T-helper 1 cell (primary cell): ENCODE results near the gene TAT.

ENCODE experiments used
- DNase-seq, 5 donors: peaks; one replicate each; pipeline ENCODE4 v3.0.0-alpha.2; 2012 to 2020

TAT gene

DNA sequence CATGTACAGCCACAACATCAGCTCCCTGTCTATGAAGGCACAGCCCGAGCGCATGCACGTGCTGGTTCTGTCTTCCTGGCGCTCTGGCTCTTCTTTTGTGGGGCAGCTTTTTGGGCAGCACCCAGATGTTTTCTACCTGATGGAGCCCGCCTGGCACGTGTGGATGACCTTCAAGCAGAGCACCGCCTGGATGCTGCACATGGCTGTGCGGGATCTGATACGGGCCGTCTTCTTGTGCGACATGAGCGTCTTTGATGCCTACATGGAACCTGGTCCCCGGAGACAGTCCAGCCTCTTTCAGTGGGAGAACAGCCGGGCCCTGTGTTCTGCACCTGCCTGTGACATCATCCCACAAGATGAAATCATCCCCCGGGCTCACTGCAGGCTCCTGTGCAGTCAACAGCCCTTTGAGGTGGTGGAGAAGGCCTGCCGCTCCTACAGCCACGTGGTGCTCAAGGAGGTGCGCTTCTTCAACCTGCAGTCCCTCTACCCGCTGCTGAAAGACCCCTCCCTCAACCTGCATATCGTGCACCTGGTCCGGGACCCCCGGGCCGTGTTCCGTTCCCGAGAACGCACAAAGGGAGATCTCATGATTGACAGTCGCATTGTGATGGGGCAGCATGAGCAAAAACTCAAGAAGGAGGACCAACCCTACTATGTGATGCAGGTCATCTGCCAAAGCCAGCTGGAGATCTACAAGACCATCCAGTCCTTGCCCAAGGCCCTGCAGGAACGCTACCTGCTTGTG is 40.0 kb downstream of the TAT start:
- no peak for DNase-seq

DNA sequence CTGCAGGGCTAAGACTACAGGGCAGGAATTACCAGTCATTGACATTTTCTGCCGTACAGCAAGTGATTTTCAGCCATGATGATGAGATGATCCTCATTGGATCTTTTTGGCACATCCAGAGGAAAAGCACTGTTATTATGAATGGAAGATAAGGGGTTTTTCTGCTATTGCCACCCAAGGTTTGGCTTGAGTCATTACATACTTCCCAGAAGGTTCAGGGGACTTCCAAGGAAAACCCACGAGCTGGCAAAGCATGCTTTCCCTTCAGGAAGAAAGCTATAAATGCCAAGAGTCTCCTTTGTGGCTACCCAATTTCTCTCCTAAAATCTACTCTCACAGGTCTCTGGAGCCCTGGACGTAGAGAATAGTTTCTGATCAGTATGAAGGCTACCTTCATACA is 44.5 kb downstream of the TAT start:
- no peak for DNase-seq

DNA sequence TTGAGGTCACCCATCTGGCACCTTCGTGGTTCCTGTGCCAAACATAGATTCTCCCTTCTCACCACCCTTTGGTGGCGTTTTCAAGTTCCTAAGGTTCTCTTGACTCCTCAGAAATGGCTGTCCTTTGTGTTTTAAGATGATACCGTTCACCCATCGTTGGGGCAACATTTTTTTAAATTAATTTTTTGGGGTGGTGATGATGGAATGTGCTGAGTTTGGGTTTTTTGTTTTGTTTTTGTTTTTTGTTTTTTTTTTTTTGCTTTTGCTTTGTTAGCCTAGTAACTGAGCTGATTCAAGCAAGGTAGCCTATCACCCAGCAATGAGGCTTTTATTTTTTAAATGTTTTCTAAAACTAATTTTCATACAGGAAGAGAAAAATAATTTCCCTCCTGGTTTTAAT is 48.0 kb downstream of the TAT start:
- DNase-seq = no peak

DNA sequence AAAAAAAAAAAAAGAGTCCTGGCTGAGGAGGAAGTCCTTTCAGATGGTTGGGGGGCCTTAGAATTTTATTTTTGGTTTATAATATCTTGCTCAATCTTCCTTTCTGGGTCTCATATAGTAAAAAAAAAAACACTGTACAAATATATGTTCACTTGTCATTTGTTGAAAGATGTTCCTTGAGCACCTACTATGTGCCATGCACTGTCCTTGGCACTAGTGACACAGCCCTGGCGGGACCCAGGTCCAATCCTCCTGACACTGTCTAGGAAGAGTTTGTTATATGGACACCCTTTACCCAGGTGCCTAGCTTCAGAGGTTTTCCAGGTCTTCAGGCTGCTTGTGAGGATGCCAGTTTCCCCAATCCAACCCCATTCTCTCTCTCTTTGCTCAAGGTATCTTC is 48.6 kb downstream of the TAT start:
- no peak for DNase-seq

DNA sequence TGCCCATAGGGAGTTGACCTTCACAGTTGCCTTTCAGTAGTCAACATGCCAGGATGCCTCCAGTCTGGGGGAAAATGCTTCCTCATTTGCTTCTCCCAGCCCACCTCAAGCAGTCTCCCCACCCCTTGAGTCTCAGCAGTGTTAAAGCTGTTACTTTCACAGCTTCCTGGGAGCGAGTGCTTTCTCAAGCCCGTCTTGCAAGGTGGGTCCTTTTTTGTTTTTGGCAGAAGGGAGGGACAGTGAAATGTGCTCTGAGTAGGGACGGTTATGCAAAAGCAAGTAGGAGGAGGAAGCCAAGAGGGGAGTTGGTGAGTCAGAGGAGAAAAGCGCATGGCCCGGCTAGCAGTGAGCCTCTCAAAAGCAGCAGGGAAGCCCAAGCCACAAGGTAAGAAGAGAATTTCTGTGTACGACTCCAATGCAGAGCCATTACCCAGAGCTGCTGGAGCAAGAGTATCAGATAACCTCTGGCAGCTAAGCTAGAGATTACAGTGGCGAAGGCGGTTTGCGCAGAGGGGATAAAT is 50.7 kb downstream of the TAT start, which contains the start of gene CHST4:
CHST4 (plus strand) TSS at position 316 of the 521 bp plus-strand sequence. CDS start 10,252 bp downstream, outside the sequence.
- no peak for DNase-seq

DNA sequence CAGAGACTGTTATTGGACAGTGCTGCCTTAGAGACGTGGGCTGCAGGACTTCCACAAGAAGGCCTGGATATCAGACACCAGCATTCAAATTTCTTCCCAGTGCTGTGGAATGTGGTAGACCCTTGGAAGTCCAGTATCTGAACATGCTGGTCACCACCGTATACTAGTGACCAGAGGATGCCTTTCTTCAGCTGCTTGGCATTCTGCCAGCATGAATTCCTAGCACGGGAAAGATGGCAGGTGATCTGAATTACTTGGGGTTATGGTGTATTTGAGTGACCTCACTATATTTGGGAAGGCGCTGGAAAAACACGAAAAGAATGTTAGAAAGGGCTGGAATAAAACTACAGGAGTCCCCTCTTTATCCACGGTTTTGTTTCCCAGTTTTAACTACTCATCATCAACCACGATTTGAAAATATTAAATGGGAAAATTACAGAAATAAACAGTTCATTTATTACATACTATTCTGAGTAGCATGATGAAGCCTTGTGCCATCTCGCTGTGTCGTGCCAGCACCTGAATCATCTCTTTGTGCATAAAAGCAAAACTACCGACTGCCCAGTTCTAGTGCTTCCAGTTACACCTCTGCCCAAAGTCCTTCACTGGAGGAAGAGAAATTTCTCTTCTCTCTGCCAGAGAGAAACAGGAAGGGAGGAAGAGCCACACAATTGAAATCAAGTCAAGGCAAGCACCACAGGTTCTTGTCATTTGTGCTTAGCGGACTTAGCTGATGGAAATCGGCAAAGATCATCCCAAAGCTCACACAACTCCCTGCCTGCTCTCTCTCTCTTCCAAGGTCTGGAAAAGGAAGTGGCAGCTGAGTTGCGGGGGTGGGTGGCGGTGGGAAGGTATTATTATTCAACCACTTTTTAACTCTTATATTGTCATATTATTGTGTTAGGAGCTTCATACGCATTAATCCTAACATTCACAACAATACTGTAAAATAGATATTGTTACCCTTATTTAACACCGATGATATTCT is 52.0 kb downstream of the TAT start:
- no peak for DNase-seq

DNA sequence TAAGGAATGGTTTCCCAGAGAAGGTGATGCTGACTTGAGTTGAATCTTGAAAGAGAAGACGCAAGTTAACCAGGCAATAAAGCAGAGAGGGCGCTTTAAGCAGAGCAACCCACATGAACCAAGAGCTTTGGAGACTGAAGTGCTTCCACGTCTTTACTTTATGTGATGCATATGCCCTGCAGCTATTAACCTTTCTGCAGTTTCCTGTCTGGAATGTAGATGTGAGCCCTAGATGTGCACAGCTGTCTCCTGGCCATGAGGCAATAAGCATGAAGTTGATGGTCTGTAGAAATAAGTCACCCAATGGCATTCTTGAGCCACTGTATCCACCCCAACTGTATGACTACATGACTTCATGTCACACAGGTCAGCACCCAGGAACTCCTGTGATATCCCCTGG is 56.3 kb downstream of the TAT start:
- DNase-seq = no peak
